Gastrocnemius medialis (tissue), 4 donors: ENCODE data around the gene SVEP1.

Experiments used
- CTCF ChIP-seq, 5 experiments: fragments of 450-650 bp in 3 of 5; fragments of 200-600 bp in 2 of 5; sonication (generic) in 2 of 5; IDR thresholded peaks in 4 of 5; conservative IDR thresholded peaks in 1 of 5; 1 replicate in 4 of 5; 2 replicates in 1 of 5; pipeline ENCODE4 v1.5.1; 2016 to 2019; ENCODE audit warnings: antibody characterized with exemption in 5 of 5, mild to moderate bottlenecking in 3 of 5, moderate library complexity in 3 of 5
- POLR2A ChIP-seq, 2 donors: fragments of 450-650 bp; IDR thresholded peaks; one replicate each; pipeline ENCODE4 v1.6.1; 2017; ENCODE audit warnings: antibody characterized with exemption in 2 of 2, mild to moderate bottlenecking in 2 of 2, moderate library complexity in 2 of 2

GRCh38 chr9:110476251-110476650 is 103.3 kb downstream of the SVEP1 start:
- no peak for TF ChIP-seq CTCF (IDR thresholded peaks at IDR 0.05 in 4 of 5, conservative IDR thresholded peaks at IDR 0.05 in 1 of 5)
- TF ChIP-seq POLR2A (IDR thresholded peaks at IDR 0.05) = no peak
